Epithelial cell of esophagus (primary cell): Measurements from ENCODE around the gene LRRC4C.

Experiments
- DNase-seq: peaks from one replicate; pipeline ENCODE4 v3.0.0; 2010; ENCODE audit warnings: low read depth
- H3K4me3 ChIP-seq: 2 replicates; pipeline ENCODE4 v1.5.1; 2011; ENCODE audit warnings: mild to moderate bottlenecking, low read length, control low read depth
- TF ChIP-seq, protein P1 (sequence below): IDR thresholded peaks from 2 replicates; pipeline ENCODE4 v1.5.1; 2011; ENCODE audit warnings: low read depth, mild to moderate bottlenecking, low read length, control low read depth, inconsistent platforms; ENCODE audit not compliant: insufficient read depth; ENCODE audit errors: missing control alignments

Gene LRRC4C

DNA sequence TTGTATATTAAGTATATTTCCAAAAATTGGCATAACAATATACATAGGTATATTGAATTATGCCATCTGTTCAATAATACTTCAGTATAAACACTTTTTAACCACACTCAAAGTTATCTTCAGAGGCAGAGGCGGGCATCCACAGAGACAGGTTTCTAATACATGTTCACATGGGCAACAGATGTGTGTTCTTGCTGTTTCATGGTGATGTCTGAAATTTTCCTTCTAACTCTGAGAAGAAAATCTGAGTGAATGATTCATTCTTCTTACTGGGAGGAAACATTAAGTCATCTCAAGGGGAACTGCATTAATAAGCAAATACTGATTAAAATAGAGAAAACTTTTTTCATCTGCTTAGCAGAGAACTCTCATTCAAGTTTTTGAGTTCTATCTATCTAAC is 1074.5 kb downstream of the LRRC4C start:
- TF ChIP-seq, protein P1, sequence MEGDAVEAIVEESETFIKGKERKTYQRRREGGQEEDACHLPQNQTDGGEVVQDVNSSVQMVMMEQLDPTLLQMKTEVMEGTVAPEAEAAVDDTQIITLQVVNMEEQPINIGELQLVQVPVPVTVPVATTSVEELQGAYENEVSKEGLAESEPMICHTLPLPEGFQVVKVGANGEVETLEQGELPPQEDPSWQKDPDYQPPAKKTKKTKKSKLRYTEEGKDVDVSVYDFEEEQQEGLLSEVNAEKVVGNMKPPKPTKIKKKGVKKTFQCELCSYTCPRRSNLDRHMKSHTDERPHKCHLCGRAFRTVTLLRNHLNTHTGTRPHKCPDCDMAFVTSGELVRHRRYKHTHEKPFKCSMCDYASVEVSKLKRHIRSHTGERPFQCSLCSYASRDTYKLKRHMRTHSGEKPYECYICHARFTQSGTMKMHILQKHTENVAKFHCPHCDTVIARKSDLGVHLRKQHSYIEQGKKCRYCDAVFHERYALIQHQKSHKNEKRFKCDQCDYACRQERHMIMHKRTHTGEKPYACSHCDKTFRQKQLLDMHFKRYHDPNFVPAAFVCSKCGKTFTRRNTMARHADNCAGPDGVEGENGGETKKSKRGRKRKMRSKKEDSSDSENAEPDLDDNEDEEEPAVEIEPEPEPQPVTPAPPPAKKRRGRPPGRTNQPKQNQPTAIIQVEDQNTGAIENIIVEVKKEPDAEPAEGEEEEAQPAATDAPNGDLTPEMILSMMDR: no peak
- H3K4me3 ChIP-seq: no peak overlapping the region
- no peak for DNase-seq

DNA sequence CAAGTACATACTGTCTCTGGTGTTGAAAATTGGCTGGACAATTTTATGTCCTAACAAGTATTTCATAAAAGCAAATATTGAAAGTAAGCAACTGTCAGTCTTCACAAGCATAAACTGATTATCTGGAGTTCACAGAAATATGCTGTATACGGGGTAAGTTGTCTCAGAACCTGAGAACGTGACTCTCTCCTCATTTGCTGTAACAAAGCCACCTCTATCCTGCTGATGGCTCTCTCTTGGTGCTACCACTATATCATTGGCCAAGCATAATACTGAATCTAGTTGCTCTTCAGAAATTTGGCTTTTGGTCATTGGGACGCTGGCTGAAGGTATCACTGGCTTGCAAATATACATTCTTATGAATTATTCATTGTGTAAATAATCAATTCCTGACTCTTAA is 1078.0 kb downstream of the LRRC4C start:
- no peak overlapping the region for H3K4me3 ChIP-seq
- no peak for DNase-seq
- TF ChIP-seq, protein P1: no peak

DNA sequence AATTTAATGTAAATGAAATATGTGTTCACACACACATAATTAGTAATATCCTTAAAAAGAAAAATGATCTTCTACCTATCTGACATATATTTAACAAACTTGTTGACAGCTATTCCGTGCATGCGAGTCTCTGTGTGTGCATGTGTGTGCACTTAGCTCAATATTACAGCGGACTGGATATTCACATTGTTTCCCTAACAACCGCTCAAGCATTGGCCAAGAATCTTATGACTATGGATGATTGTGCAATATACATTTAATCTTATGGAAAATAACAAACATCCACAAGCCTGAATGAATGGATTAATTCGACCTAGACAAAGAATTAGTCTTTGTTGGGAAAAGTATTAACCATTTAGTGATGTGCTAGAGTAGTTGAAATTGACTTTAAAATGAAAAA is 1078.6 kb downstream of the LRRC4C start:
- TF ChIP-seq, protein P1: no peak
- no peak for DNase-seq
- no peak overlapping the region for H3K4me3 ChIP-seq

DNA sequence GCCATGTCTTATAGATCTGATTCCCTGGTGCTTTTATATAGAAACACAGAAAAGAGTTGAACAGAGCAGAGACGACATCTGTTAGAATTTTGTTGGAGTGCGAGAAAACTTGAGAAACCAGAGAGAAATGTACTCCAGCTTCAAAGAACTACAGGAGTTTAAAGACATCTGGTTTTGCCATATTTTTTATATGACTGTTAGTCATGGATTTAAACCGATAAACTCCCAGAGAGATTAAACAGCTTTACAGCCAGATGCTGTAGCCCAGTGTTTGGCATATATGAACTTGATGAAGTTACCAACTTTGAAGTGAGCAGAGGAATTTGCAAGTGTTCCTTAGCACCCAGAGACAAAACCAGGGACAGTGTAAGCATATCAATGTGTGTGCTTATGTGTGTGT is 1083.1 kb downstream of the LRRC4C start:
- DNase-seq: no peak
- no peak overlapping the region for H3K4me3 ChIP-seq
- TF ChIP-seq, protein P1: no peak

DNA sequence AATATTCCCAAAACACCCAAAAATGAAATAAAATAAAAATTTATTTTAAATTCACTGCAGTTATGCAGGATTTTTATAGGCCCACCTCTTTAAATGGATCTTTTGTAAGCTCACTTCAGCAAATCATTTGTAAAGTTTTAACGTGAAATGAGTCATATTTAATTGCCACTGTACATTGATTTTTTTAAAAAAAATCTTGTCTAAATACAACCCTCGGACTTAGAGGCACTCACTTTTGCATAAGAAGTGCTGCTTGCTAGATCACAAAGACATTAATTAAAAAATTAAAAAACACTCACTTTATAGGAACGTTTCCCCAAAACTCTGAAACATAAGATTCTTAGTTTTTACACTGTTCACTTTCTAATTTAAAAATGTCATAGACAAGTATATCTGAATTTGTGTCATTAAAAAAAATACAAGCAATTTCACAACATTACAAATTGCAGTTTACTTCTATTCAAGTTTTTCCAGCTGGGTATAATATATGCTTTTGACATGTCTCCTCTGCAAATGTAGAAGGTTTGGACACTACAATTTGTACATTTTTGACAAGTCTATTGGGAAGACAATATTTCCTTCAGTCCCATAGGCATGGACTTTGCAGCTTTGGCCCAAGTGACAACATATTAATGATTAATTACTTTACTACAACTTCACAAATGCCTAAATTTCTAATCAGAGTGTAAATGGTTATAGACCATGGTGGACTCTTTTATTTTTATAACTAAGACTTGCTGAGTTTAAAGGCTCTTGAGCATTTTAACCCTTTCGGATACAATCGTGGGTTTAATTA is 1088.4 kb downstream of the LRRC4C start:
- no peak for DNase-seq
- TF ChIP-seq, protein P1: no peak
- no peak overlapping the region for H3K4me3 ChIP-seq

DNA sequence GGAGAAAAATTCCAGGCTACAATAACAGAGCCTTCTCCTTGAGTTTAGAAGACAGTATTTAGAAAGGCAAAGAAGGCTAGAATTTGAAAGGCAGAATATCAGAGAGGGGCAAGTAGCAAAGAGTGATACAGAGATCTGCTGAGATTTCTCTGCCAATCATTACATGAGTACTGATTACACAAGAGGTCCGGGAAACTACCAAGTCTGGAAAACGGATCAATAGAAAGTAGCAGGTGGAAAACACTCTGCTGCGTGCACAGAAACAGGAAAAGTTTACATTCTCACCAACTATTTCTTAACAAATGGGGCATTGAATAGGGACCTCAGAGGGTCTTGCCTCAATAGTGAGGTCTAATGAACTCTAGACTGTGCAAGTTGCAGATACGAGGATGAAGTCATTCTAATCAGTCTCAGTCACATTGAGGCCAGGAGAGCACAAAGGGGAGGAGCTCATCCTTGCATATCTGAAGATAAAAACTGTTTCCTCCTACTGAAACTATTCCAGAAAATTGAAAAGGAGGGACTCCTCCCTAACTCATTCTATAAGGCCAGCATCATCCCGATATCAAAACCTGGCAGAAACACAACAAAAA is 1099.2 kb downstream of the LRRC4C start:
- no peak for DNase-seq
- TF ChIP-seq, protein P1: no peak
- no peak overlapping the region for H3K4me3 ChIP-seq
